ENCODE data around the gene KIF5B. TPM values are rescaled to one million over a fixed set of nuclear protein-coding genes. Genes with fewer than 3 reads are reported as not detected.

KIF5B gene
- total RNA-seq, 2 donors from 2014 or later = 142 to 155 TPM

GRCh38 chr10:32023264-32023663 is 33.0 kb downstream of the KIF5B start:
- Histone ChIP-seq H3K27me3 (no peaks in the 10 kb centered on the region), H3K36me3 (peaks cover 89% of the 10 kb centered on the region), H3K4me3 (no peak overlapping the region), H3K27ac (no peak overlapping the region), H3K4me1 (no peaks in the 10 kb centered on the region), H3K9me3 (no peaks in the 10 kb centered on the region)
- no peak for DNase-seq (ENCODE audit: low spot score)
- TF ChIP-seq CTCF (IDR thresholded peaks at IDR 0.05) = no peak

- Histone ChIP-seq H3K36me3 (peaks cover 97% of the 10 kb centered on the region), H3K27me3 (no peaks in the 10 kb centered on the region), H3K9me3 (no peaks in the 10 kb centered on the region), H3K4me3 (no peak overlapping the region), H3K4me1 (no peaks in the 10 kb centered on the region), H3K27ac (no peak overlapping the region)
- DNase-seq (ENCODE audit: low spot score) = no peak
- no peak for TF ChIP-seq CTCF (IDR thresholded peaks at IDR 0.05)
Observed at GRCh38 chr10:32017044-32017443, 39.2 kb downstream of the KIF5B start.

- H3K36me3 ChIP-seq = peaks cover 97% of the 10 kb centered on the region
- DNase-seq (ENCODE audit: low spot score) = no peak
- no peaks in the 10 kb centered on the region for H3K4me1 ChIP-seq
- no peak for TF ChIP-seq CTCF (IDR thresholded peaks at IDR 0.05)
- no peaks in the 10 kb centered on the region for H3K27me3 ChIP-seq
- no peaks in the 10 kb centered on the region for H3K9me3 ChIP-seq
- H3K27ac ChIP-seq = no peak overlapping the region
- no peak overlapping the region for H3K4me3 ChIP-seq
Observed at GRCh38 chr10:32015386-32015785, 40.8 kb downstream of the KIF5B start.

- Histone ChIP-seq H3K9me3 (no peaks in the 10 kb centered on the region), H3K4me1 (peaks cover 0 to 11% of the 10 kb centered on the region in 2 donors), H3K27me3 (no peaks in the 10 kb centered on the region), H3K4me3 (no peak overlapping the region), H3K36me3 (peaks cover 45% of the 10 kb centered on the region), H3K27ac (no peak overlapping the region)
- no peak for TF ChIP-seq CTCF (IDR thresholded peaks at IDR 0.05)
- DNase-seq (ENCODE audit: low spot score) = no peak
Observed at GRCh38 chr10:32007026-32007425, 49.2 kb downstream of the KIF5B start.

- Histone ChIP-seq H3K27me3 (no peaks in the 10 kb centered on the region), H3K27ac (no peak overlapping the region), H3K4me3 (no peak overlapping the region), H3K4me1 (peaks cover 0 to 11% of the 10 kb centered on the region in 2 donors), H3K36me3 (peaks cover 25% of the 10 kb centered on the region), H3K9me3 (no peaks in the 10 kb centered on the region)
- TF ChIP-seq CTCF (IDR thresholded peaks at IDR 0.05) = peak; percentile 32 to 60
- DNase-seq (ENCODE audit: low spot score) = no peak
Observed at GRCh38 chr10:32005050-32005449, 51.2 kb downstream of the KIF5B start.

GRCh38 chr10:32004161-32004591 is 52.0 kb downstream of the KIF5B start:
- Histone ChIP-seq H3K36me3 (peaks cover 17% of the 10 kb centered on the region), H3K4me1 (peaks cover 0 to 11% of the 10 kb centered on the region in 2 donors), H3K4me3 (no peak overlapping the region), H3K27me3 (no peaks in the 10 kb centered on the region), H3K27ac (no peak overlapping the region), H3K9me3 (no peaks in the 10 kb centered on the region)
- DNase-seq (ENCODE audit: low spot score) = no peak
- TF ChIP-seq CTCF (IDR thresholded peaks at IDR 0.05) = no peak

All from right atrium auricular region (tissue), 2 donors.